Measurements from ENCODE around the gene SARS1. TPM values are rescaled to one million over a fixed set of nuclear protein-coding genes. Genes with fewer than 3 reads are reported as not detected.

SARS1 gene
- total and polyA plus RNA-seq, 2 of the 8 experiments (the other 6 are each of a cell fraction or from before 2014, with no cell fraction given): 83.1 to 146 TPM

DNA sequence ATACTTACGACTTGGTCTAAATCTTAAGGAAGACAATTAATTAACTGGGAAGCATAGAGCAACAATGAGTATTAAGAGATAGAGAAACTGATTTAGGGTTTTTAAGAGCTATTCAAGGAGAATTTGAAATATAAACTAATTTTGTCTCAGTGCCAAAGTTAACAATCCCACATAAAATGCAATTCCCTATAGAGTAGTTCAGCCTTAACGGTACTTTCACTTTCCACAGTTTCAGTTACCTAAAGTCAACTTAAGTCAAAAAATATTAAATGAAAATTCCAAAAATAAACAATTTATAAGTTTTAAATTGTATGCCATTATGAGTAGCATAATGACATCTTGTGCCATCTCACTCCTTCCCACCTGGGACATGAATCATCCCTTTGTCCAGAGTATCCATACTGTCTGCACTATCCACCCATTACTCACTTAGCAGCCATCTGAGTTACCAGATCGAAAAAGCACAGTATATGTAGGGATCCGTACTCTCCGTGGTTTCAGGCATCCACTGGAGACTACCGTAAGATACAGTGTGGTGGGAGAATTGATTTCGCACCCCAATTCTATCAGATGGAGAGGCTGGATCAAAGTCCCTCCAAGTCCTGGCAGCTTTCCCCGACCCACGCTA is 4.8 kb upstream of the SARS1 start (continued):
- TF ChIP-seq RAD21 (IDR thresholded peaks at IDR 0.05 in 1 of 2, conservative IDR thresholded peaks at IDR 0.05 in 1 of 2; ENCODE audit: low read depth in 2 of 2, low read length in 2 of 2) (no peak), SP1 (IDR thresholded peaks at IDR 0.05; ENCODE audit: low read depth, low read length) (no peak), CTCF (IDR thresholded peaks at IDR 0.05; ENCODE audit: control extremely low read depth in 1 of 3, insufficient read depth in 1 of 3, low read depth in 1 of 3, low read length in 3 of 3) (no peak), RXRA (IDR thresholded peaks at IDR 0.05; ENCODE audit: insufficient read depth, low read depth, low read length) (no peak)
